GM13977 (cell line): ENCODE results near the gene NPW.

ENCODE experiments used
- DNase-seq: peaks from one replicate; pipeline ENCODE4 v3.0.0; 2012; ENCODE audit warnings: low spot score
- in situ Hi-C: fragments of 300-500 bp; cut with MboI; formaldehyde crosslinking; loops from one replicate; pipeline ENCODE4 v1.12.0; 2022; ENCODE audit warnings: low sequenced_read_pairs, low pct_unique_long_range_greater_than_20kb, mixed read lengths, inconsistent platforms; ENCODE audit not compliant: unreplicated experiment
- TF ChIP-seq, protein P1 (sequence below): IDR thresholded peaks from 2 replicates; pipeline ENCODE4 v1.5.1; 2012; ENCODE audit warnings: mild to moderate bottlenecking, control low read depth; ENCODE audit not compliant: insufficient read depth; ENCODE audit errors: extremely low read depth, missing control alignments

The NPW gene

GRCh38 chr16:2060346-2060745 is 40.8 kb downstream of the NPW start:
- in situ Hi-C loops, result no loop called here
- TF ChIP-seq, protein P1, sequence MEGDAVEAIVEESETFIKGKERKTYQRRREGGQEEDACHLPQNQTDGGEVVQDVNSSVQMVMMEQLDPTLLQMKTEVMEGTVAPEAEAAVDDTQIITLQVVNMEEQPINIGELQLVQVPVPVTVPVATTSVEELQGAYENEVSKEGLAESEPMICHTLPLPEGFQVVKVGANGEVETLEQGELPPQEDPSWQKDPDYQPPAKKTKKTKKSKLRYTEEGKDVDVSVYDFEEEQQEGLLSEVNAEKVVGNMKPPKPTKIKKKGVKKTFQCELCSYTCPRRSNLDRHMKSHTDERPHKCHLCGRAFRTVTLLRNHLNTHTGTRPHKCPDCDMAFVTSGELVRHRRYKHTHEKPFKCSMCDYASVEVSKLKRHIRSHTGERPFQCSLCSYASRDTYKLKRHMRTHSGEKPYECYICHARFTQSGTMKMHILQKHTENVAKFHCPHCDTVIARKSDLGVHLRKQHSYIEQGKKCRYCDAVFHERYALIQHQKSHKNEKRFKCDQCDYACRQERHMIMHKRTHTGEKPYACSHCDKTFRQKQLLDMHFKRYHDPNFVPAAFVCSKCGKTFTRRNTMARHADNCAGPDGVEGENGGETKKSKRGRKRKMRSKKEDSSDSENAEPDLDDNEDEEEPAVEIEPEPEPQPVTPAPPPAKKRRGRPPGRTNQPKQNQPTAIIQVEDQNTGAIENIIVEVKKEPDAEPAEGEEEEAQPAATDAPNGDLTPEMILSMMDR, result no peak

GRCh38 chr16:2061023-2061422 is 41.4 kb downstream of the NPW start:
- TF ChIP-seq, protein P1, result no peak
- no peak for DNase-seq
- in situ Hi-C loops, result no loop called here

More at GRCh38 chr16:2060346-2060745, 40.8 kb downstream of the NPW start:
- DNase-seq, result no peak

- in situ Hi-C loops, result no loop called here
- TF ChIP-seq, protein P1, result no peak
- no peak for DNase-seq
Measured at GRCh38 chr16:2061526-2061925, 41.9 kb downstream of the NPW start.

DNA sequence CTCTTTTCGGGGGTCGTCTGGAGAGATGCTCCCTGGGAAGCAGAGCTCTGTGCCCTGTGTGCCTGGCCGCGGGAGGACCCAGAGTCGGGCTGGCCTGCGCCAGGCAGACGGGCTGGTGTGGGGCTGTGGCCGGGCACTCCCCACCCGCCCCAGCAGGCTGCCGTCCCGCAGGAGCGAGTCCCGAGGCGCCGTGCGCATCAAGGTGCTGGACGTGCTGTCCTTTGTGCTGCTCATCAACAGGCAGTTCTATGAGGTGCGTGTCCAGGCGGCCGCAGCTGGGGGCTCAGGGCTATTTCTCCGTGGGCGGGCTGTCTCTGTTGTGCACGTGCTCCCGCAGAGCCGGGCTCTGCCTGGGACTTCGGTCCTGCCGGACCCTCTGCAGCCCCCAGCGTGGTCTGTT is 43.2 kb downstream of the NPW start:
- TF ChIP-seq, protein P1, result no peak
- no peak for DNase-seq
- in situ Hi-C loops, result no loop called here

DNA sequence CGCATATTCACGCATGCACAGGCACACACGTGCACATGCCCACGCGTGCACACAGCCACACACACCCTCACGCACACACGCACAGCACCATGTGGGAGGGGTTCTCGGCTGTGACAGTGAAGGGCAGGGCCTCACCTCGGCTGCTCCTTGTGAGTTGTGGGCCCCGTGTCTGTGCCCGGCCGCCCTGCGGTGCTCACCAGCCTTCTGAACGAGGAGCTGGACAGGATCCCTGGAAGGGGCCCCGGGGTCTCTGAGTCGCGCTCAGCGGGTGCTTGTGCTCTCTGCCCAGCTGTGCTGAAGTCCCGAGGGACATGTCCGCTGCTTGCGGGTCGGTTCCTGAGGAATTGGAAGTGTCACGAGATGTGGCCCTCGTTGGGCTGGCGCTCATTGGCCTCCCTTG is 44.3 kb downstream of the NPW start:
- no peak for DNase-seq
- TF ChIP-seq, protein P1, result no peak
- in situ Hi-C loops, result no loop called here

DNA sequence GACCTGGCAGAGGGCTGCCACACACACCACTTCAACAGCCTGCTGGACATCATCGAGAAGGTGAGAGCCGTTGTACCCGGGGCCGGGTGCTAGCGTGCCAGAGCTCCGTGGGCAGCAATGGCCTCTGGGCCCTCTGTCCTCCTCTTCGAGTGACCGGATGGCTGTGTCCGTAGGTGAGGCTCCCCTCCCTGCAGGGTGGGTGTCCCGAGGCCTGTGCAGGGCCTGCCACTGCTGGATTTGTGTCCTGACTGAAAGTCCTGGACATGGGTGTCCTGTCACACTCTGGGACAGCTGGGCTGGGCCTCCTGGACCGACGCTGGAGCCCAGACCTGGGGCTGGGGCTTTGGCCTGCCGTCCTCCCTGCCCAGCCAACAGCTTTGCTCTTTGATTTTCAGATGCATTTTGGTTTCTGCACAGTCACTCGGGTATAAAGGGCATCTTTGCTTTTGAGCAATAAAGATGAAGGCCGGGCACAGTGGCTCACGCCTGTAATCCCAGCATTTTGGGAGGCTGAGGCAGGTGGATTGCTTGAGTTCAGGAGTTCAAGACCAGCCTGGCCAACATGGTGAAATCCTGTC is 44.9 kb downstream of the NPW start:
- DNase-seq, result no peak

More for the DNA sequence above, 44.9 kb downstream of the NPW start:
- in situ Hi-C loops, result no loop called here
- TF ChIP-seq, protein P1, result no peak
